PFSK-1 (cell line): ENCODE data around the gene EVA1A.

Experiments used
- POLR2AphosphoS5 ChIP-seq: IDR thresholded peaks from 2 replicates; pipeline ENCODE4 v1.6.1; 2012; ENCODE audit warnings: low read depth, mild to moderate bottlenecking, control low read depth, low read length, moderate library complexity
- REST ChIP-seq, 2 experiments: IDR thresholded peaks; 2 replicates each; pipeline versions ENCODE4 v1.6.1 to v1.8.0; 2011 to 2012; ENCODE audit warnings: low read depth in 2 of 2, low read length in 2 of 2, control low read depth in 1 of 2, inconsistent platforms in 1 of 2, mild to moderate bottlenecking in 1 of 2, moderate library complexity in 1 of 2; ENCODE audit not compliant: insufficient read depth in 1 of 2
- SIN3A ChIP-seq: IDR thresholded peaks from 2 replicates; pipeline ENCODE4 v1.6.1; 2012; ENCODE audit warnings: mild to moderate bottlenecking, low read length, moderate library complexity, borderline replicate concordance; ENCODE audit not compliant: insufficient read depth

GRCh38 chr2:75547345-75548035 lies 13.2 kb downstream of the EVA1A start:
- TF ChIP-seq POLR2AphosphoS5 (no peak), SIN3A (no peak), REST (IDR thresholded peaks at IDR 0.05; ENCODE audit: insufficient read depth in 1 of 2, low read depth in 2 of 2, low read length in 2 of 2) (no peak)
